ENCODE data around the gene FLT1. TPM values are rescaled to one million over a fixed set of nuclear protein-coding genes. Genes with fewer than 3 reads are reported as not detected.

Gene FLT1
- total RNA-seq, 1 donor from 2014 or later, result 0.81 TPM

DNA sequence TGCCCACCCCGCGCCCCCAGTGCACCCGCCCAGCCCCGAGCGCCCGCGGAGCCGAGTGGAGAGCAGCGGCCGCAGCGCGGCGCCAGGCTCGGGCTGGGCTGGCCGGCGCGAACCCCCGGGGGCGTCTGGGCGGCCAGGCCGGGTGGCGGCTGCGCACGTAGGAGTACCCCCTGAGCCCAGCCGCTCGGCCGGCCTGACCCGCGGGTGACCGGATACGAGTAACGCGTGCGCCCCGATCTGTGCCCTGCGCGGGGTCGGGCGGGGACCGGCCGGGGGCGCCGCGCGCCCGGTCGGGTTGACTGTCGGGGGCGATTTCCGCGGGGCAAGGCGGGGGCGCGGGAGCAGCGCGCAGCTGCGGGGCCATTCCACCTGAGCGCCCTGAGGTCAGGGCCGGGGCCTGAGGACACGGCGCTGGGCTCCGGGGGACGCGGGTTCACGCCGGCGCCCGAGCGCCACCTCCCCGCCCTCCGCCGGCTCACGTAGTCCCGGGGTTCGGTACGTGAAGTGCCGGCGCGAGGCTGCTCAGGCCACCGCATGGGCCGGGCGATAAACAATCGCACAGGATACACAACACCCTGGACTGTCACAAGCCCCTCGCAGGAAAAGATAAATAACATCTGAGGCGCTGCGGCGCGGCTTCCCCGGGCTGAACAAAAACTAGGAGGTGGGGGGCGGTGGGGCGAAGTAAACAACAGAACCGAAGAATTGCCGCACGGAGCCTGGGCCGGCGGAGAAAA is 37.6 kb upstream of the FLT1 start:
- no peak overlapping the region for H3K27ac Mint-ChIP-seq
- DNase-seq (ENCODE audit: low spot score, unreplicated experiment), result peak; percentile 18
- peak overlapping the region; percentile 69 for H3K4me3 Mint-ChIP-seq (ENCODE audit: low read depth)
- peaks cover 39% of the 10 kb centered on the region for H3K27me3 Mint-ChIP-seq
- H3K36me3 Mint-ChIP-seq (ENCODE audit: insufficient read depth), result no peaks in the 10 kb centered on the region
- TF ChIP-seq, protein P1, sequence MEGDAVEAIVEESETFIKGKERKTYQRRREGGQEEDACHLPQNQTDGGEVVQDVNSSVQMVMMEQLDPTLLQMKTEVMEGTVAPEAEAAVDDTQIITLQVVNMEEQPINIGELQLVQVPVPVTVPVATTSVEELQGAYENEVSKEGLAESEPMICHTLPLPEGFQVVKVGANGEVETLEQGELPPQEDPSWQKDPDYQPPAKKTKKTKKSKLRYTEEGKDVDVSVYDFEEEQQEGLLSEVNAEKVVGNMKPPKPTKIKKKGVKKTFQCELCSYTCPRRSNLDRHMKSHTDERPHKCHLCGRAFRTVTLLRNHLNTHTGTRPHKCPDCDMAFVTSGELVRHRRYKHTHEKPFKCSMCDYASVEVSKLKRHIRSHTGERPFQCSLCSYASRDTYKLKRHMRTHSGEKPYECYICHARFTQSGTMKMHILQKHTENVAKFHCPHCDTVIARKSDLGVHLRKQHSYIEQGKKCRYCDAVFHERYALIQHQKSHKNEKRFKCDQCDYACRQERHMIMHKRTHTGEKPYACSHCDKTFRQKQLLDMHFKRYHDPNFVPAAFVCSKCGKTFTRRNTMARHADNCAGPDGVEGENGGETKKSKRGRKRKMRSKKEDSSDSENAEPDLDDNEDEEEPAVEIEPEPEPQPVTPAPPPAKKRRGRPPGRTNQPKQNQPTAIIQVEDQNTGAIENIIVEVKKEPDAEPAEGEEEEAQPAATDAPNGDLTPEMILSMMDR (IDR thresholded peaks at IDR 0.05; ENCODE audit: unreplicated experiment), result peak; percentile 10
- peaks cover 6% of the 10 kb centered on the region for H3K4me1 Mint-ChIP-seq (ENCODE audit: low read depth)
- no peaks in the 10 kb centered on the region for H3K9me3 Mint-ChIP-seq (ENCODE audit: low read depth)

DNA sequence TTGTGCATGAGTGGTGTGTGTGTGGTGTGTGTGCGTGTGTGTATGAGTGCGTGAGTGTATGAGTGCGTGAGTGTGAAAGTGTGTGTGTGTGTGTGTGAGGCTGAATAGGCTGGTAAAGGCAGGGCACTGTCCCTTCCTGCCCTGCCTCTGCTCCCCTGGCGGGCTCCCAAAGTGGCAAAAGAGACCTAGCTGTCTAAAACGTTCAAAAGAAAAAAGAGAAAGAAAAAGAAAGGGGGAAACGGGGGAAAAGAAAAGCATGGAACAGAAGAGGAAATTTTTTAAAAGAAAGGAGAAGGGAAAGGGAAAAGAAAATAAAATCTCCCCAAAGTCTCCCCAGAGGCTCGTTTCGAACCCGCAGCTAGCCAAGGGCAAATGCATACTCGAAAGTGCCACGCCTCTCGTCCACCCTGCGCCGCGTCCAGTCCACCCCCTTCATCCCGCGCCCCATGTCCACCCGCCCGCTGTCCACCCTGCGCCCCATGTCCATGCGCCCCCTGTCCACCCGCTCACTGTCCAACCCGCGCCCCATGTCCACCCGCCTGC is 37.0 kb upstream of the FLT1 start:
- peaks cover 8% of the 10 kb centered on the region for H3K4me1 Mint-ChIP-seq (ENCODE audit: low read depth)
- no peak for DNase-seq (ENCODE audit: low spot score, unreplicated experiment)
- no peak overlapping the region for H3K27ac Mint-ChIP-seq
- no peak overlapping the region for H3K4me3 Mint-ChIP-seq (ENCODE audit: low read depth)
- H3K36me3 Mint-ChIP-seq (ENCODE audit: insufficient read depth), result no peaks in the 10 kb centered on the region
- H3K27me3 Mint-ChIP-seq, result peaks cover 38% of the 10 kb centered on the region
- H3K9me3 Mint-ChIP-seq (ENCODE audit: low read depth), result no peaks in the 10 kb centered on the region
- TF ChIP-seq, protein P1 (IDR thresholded peaks at IDR 0.05; ENCODE audit: unreplicated experiment), result no peak

DNA sequence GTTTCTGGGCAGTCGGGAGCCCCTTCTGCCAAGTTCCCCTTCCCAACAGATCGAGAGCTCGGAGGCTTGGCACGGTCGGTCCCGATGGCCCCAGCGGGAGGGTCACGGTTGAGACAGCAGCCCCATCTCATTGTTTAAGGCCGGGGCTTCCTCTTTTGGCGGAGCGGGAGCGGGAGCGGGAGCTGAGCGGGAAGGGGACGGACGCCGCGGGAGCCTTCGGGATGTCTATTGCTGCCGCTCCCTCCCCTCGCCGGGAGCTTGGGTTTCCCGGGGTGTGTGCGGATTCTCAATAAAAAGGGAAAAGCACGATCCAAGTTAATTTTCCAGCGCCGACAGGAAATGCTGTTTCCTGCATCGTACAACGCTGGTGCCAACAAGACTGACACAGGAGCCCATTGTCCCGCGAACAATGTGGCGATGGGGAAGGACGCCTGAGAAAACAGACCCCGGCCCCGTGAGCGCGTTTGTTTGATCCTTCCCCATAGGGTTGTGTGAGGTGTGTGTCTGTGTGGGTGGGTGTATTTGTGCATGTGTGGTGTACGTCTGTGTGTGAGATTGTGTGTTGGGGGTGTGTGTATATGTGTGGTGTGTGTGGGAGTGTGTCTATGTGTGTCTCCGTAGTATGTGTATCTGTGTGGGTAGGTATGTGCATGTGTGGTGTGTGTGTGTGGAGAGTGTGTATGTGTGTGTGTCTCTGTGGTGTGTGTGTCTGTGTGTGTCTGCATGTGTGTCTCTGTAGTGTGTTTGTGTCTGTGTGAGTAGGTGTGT is 36.3 kb upstream of the FLT1 start:
- DNase-seq (ENCODE audit: low spot score, unreplicated experiment), result no peak
- no peaks in the 10 kb centered on the region for H3K36me3 Mint-ChIP-seq (ENCODE audit: insufficient read depth)
- no peaks in the 10 kb centered on the region for H3K9me3 Mint-ChIP-seq (ENCODE audit: low read depth)
- TF ChIP-seq, protein P1 (IDR thresholded peaks at IDR 0.05; ENCODE audit: unreplicated experiment), result no peak
- H3K4me1 Mint-ChIP-seq (ENCODE audit: low read depth), result peaks cover 8% of the 10 kb centered on the region
- peaks cover 37% of the 10 kb centered on the region for H3K27me3 Mint-ChIP-seq
- no peak overlapping the region for H3K4me3 Mint-ChIP-seq (ENCODE audit: low read depth)
- no peak overlapping the region for H3K27ac Mint-ChIP-seq

DNA sequence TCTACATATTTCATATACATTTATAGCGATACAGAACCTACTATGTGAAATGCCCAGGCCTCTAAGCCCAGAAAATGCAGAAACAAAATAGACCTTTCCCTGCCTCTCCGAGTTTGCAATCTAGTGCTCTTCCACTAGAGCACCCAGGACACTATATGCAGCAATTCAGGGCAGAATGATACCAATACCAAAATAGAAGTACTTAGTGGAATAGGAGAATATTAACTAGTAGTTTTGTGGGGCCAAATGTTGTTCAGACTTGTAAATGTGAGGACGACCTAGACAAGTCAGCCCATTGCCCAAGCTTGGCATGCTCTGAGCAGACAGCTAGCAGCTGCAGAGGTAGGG is 35.8 kb upstream of the FLT1 start:
- Mint-ChIP-seq H3K9me3 (ENCODE audit: low read depth) (no peaks in the 10 kb centered on the region), H3K4me1 (ENCODE audit: low read depth) (peaks cover 8% of the 10 kb centered on the region), H3K4me3 (ENCODE audit: low read depth) (no peak overlapping the region), H3K36me3 (ENCODE audit: insufficient read depth) (no peaks in the 10 kb centered on the region), H3K27ac (no peak overlapping the region), H3K27me3 (peaks cover 37% of the 10 kb centered on the region)
- no peak for DNase-seq (ENCODE audit: low spot score, unreplicated experiment)
- TF ChIP-seq, protein P1 (IDR thresholded peaks at IDR 0.05; ENCODE audit: unreplicated experiment), result no peak

DNA sequence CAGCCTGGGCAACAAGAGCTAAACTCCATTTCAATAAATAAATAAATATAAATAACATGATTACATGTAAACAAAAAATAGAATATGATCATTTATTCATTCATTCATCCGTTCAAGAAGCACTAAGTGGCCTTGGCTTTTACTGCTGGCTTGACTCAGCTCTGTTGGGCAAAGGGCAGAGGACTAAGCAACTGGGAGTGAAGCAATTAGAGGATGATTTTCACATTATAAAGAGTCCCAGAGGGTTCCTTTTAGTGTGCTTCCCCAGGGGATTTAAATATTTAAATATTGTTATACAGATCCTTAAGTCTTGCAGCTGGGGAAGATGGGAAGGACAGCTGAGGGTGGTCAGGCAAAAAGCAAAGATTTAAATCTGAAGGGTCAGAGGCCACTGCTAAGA is 34.9 kb upstream of the FLT1 start:
- TF ChIP-seq, protein P1 (IDR thresholded peaks at IDR 0.05; ENCODE audit: unreplicated experiment), result no peak
- no peak for DNase-seq (ENCODE audit: low spot score, unreplicated experiment)
- Mint-ChIP-seq H3K36me3 (ENCODE audit: insufficient read depth) (no peaks in the 10 kb centered on the region), H3K27ac (no peak overlapping the region), H3K4me3 (ENCODE audit: low read depth) (no peak overlapping the region), H3K9me3 (ENCODE audit: low read depth) (no peaks in the 10 kb centered on the region), H3K27me3 (peaks cover 40% of the 10 kb centered on the region), H3K4me1 (ENCODE audit: low read depth) (peaks cover 8% of the 10 kb centered on the region)

Measured in progenitor cell of endocrine pancreas (in vitro differentiated cells).